HUES6 (cell line): ENCODE results near the gene SH3RF3.

ENCODE experiments used
- H3K27ac ChIP-seq: 2 replicates; pipeline ENCODE4 v1.7.0; 2013; ENCODE audit warnings: low read depth, mild to moderate bottlenecking, low read length, inconsistent platforms
- H3K27me3 ChIP-seq: 2 replicates; pipeline ENCODE4 v1.6.1; 2013; ENCODE audit warnings: low read length; ENCODE audit not compliant: control insufficient read depth, insufficient read depth
- H3K36me3 ChIP-seq: 2 replicates; pipeline ENCODE4 v1.6.1; 2013; ENCODE audit warnings: low read length; ENCODE audit not compliant: control insufficient read depth, insufficient read depth
- H3K4me1 ChIP-seq: 2 replicates; pipeline ENCODE4 v1.6.1; 2013; ENCODE audit warnings: low read length; ENCODE audit not compliant: control insufficient read depth, insufficient read depth
- H3K4me3 ChIP-seq: 2 replicates; pipeline ENCODE4 v1.5.1; 2013; ENCODE audit warnings: low read depth, low read length
- H3K9ac ChIP-seq: one replicate; pipeline ENCODE4 v1.6.1; 2013; ENCODE audit warnings: mild to moderate bottlenecking, low read length
- H3K9me3 ChIP-seq: 2 replicates; pipeline ENCODE4 v1.6.1; 2013; ENCODE audit warnings: low read depth, low read length; ENCODE audit not compliant: control insufficient read depth, insufficient read depth

SH3RF3 gene

DNA sequence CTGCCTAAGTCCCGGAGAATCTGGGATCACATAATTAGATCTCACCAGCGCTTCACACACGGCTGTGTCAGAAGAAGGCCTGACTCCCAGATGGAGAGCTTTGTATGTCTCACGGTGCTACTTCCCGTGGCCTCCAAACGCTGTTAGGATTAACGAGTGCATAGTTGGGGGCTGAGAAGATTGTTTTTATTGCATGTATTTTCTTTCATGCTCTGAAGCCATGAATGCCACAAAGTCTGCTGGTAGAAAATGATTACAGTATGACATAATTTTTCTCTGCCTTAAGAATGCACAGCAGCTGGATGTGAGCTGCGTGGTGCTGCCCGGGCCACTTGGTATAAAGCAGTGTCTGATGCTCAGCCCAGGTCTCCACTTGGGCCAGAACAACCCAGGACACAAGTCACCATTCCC lies 318.3 kb downstream of the SH3RF3 start:
- H3K4me1 ChIP-seq = no peaks in the 10 kb centered on the region
- H3K27me3 ChIP-seq = no peaks in the 10 kb centered on the region
- no peak overlapping the region for H3K4me3 ChIP-seq
- H3K36me3 ChIP-seq = no peaks in the 10 kb centered on the region
- no peak overlapping the region for H3K27ac ChIP-seq
- peaks cover 17% of the 10 kb centered on the region for H3K9me3 ChIP-seq
- no peak overlapping the region for H3K9ac ChIP-seq

DNA sequence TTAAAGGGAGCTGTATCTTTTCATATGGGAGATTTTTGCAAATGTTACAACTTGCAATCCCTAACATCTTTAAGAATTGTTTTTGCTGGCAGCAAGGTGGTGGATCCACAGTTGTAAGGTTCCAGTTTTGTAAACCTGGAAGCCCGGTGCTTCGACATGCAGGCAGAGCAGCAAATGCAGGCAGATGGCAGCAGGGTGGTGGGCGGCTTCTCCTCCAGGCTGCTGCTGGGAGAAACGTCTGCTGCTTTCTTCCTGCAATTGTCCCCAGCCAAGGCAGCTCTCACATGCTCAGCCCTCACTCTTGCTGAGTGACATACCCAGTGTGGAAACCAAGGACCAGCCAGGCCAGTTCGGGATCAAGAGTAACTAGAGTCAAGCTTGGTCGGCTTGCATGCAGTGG lies 318.8 kb downstream of the SH3RF3 start:
- Histone ChIP-seq H3K27me3 (no peaks in the 10 kb centered on the region), H3K9me3 (peaks cover 15% of the 10 kb centered on the region), H3K4me3 (no peak overlapping the region), H3K27ac (no peak overlapping the region), H3K4me1 (no peaks in the 10 kb centered on the region), H3K36me3 (no peaks in the 10 kb centered on the region), H3K9ac (no peak overlapping the region)

DNA sequence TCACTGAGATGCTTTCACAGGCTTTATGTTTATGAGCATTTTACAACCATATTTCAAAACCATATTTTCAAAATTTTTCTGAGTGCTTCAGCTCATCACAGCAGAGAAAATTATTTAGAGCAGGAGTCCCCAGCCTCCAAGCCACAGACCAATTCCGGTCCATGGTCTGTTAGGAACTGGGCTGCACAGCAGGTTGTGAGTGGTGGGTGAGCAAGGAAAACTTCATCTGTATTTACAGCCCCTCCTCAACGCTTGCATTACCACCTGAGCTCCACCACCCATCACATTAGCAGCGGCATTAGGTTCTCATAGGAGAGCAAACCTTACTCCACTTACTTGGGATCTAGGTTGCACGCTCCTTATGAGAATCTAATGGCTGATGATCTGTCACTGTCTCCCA lies 319.2 kb downstream of the SH3RF3 start:
- Histone ChIP-seq H3K27me3 (no peaks in the 10 kb centered on the region), H3K27ac (no peak overlapping the region), H3K4me1 (no peaks in the 10 kb centered on the region), H3K36me3 (no peaks in the 10 kb centered on the region), H3K4me3 (no peak overlapping the region), H3K9ac (no peak overlapping the region), H3K9me3 (peaks cover 10% of the 10 kb centered on the region)

DNA sequence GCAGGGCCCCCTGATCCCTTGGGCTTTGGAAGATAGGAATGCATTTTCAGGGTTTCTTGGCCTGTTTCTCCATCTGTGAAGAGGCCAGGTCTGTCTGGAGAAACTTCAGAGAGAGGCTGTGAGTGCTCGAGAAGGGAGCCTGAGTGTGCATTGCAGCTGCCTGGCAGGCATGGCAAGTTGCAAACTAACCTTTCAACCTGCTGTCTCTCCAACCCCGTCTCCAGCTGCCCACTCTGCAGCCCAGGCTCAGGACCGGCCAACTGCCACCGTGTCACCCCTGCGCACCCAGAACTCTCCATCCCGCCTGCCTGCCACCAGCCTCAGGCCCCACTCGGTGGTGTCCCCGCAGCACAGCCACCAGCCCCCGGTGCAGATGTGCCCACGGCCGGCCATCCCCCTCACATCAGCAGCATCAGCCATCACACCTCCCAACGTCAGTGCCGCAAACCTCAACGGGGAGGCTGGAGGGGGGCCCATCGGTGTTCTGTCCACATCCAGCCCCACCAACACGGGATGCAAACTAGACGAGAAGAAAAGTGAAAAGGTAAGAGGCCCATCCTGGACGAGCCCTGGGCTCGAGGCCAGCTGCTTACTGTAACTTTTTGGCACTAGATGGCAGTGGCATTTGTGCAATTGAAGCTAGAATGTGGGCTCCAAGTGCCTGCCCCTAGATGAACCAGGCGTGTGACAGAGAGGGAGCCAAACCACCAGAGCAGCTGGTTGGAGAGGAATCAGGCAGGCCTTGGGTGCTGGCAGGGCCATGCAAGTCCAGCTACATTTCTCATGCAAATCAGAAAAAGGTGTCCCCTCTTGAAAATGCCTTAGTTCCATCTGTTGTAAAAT lies 320.2 kb downstream of the SH3RF3 start:
- no peaks in the 10 kb centered on the region for H3K4me1 ChIP-seq
- H3K4me3 ChIP-seq = no peak overlapping the region
- H3K9me3 ChIP-seq = peaks cover 4% of the 10 kb centered on the region
- no peaks in the 10 kb centered on the region for H3K27me3 ChIP-seq
- H3K36me3 ChIP-seq = no peaks in the 10 kb centered on the region
- H3K27ac ChIP-seq = no peak overlapping the region
- H3K9ac ChIP-seq = no peak overlapping the region

DNA sequence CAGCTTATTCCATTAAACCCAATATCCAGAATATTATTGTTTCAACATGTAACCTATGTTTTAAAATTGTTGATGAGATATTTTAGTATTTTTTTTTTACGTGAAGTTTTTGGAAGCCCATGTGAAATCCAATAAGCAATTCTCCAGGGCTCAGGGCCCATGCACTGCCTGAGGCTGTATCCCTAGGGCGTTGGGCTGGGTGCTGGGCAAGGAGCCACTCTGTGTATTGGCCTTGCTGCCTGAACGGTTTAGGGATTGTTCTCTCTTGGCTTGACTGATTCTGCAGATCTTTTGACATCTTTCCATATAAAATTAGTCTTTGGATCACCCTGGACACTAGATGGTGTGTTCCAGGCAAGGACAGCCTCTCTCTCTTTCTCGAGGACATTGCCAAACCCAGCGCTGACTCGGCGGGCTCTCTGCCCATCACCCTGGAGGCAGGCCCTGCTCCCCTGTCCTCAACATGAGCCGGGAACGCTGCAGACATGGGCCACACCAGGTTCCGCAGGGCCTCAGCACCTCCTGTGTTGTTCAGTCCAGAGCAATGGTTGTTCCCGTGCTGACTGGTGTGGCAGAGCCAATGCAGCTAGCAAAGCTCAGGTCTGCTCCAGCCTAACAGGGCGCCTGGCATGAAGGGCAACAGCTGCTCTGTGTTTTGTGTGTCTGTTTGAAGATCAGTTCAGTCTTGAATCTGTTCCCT lies 321.7 kb downstream of the SH3RF3 start:
- no peak overlapping the region for H3K9ac ChIP-seq
- no peaks in the 10 kb centered on the region for H3K4me1 ChIP-seq
- no peaks in the 10 kb centered on the region for H3K27me3 ChIP-seq
- H3K9me3 ChIP-seq = no peaks in the 10 kb centered on the region
- no peak overlapping the region for H3K27ac ChIP-seq
- H3K4me3 ChIP-seq = no peak overlapping the region
- H3K36me3 ChIP-seq = no peaks in the 10 kb centered on the region

DNA sequence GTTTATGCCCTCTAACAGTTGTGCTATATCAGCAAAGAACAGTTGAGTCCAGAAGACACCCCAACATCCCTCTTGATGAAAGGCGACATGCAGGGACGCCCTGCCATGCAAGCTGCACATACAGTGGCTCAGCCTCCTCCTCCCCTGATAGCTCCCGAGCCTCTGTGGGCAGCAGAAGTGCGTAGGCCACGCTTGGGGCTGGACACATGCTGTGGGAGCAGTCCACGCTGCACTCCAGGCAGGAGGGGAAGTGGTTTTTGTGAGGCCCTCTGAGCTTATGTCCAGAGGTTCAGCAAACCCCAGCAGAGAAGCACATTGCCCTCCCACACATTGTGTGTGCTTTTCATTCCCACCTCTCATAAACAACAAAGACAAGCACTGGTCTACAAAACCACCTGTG lies 322.7 kb downstream of the SH3RF3 start:
- Histone ChIP-seq H3K4me3 (no peak overlapping the region), H3K9me3 (no peaks in the 10 kb centered on the region), H3K4me1 (no peaks in the 10 kb centered on the region), H3K27me3 (no peaks in the 10 kb centered on the region), H3K36me3 (no peaks in the 10 kb centered on the region), H3K27ac (no peak overlapping the region), H3K9ac (no peak overlapping the region)

DNA sequence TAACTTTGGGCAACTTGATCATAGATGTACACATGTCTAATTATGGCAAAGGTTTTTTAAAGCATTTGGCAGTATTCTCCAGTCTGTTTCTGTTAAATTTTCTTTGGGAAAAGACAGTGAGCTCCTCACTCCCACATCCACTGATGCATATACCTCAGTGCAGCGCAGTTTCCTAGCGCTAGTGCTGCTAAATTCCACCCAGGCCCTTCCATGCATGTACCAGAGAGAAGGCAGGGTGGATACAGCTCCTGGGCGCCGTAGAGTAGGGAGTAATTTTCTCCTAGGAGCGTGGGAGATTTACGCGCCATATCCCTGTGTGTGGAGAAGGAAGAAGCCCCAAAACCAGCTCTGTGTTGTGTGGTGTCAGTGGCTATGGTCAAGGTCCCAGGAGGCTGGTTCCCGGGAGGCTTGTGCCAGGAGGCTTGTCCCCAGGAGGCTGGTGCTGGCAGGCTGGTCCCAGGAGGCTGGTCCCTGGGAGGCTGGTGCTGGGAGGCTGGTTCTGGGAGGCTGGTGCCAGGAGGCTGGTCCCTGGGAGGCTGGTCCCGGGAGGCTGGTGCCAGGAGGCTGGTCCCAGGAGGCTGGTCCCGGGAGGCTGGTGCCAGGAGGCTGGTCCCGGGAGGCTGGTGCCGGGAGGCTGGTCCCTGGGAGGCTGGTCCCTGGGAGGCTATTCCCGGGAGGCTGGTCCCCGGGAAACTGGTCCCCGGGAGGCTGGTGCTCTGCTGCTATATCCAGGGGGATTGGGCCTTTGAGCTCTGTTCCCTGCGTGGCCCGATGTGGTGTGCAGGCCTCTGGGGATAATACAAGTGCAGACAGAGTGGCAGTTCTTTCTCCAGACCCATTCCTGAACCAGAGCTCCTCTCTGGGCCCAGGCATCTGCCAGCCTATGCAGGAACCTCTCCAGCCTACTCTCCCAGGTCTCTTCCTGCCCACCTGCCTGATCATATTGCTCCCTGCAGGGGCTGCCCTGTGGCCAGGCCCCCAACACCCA lies 323.6 kb downstream of the SH3RF3 start:
- Histone ChIP-seq H3K9ac (no peak overlapping the region), H3K9me3 (no peaks in the 10 kb centered on the region), H3K36me3 (no peaks in the 10 kb centered on the region), H3K27me3 (no peaks in the 10 kb centered on the region), H3K4me1 (no peaks in the 10 kb centered on the region), H3K27ac (no peak overlapping the region), H3K4me3 (no peak overlapping the region)

DNA sequence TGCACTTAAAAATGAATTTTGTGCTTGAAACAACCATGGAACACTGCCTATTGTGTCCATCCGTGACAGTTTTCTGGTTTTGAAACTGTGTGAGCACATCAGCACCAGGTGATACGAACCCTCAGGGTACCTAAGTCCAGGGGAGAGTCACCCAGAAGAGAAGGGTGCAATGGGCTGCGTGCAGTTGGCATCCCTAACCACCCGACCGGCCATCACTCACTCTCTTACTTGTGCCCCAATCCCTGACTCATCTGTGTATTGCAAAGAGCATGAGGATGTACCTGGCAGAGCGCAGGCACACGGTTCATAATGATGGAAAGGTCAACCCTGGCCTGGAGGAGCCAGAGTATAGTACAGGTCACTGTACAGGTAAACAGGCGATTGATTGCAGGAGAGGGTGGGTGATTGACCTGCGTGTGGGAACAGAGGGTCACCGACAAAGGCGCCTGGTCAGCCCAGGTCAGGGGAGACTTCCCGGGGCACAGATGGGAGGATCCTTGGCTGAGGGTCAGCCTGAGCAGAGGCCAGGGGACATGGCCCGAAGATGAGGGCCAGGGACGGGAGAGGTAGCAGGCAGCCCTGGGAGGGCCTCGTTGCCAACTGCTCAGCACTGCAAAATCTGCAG lies 324.5 kb downstream of the SH3RF3 start:
- Histone ChIP-seq H3K36me3 (no peaks in the 10 kb centered on the region), H3K9ac (no peak overlapping the region), H3K27ac (no peak overlapping the region), H3K4me3 (no peak overlapping the region), H3K27me3 (no peaks in the 10 kb centered on the region), H3K4me1 (no peaks in the 10 kb centered on the region), H3K9me3 (no peaks in the 10 kb centered on the region)

DNA sequence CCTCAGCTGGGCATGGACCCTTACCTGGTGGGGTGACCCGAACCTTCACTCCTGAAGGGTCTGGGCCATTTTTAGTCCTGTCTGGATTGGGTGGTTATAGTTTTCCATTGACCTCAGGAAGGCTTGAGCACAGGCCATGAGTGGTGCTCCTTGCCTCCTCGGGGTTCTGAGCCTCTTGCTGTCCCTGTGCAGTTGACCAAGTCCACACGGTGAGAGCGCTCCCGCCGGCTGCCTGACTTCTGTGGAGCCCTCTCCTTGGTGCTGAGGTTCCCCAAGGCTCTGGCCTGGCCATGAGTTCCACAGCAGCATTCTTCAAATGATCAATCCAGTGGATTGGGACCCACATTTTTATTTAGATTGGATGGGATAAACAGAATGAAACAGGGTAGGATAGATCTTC lies 325.3 kb downstream of the SH3RF3 start:
- Histone ChIP-seq H3K4me1 (no peaks in the 10 kb centered on the region), H3K27ac (no peak overlapping the region), H3K36me3 (no peaks in the 10 kb centered on the region), H3K9me3 (no peaks in the 10 kb centered on the region), H3K4me3 (no peak overlapping the region), H3K27me3 (no peaks in the 10 kb centered on the region), H3K9ac (no peak overlapping the region)

DNA sequence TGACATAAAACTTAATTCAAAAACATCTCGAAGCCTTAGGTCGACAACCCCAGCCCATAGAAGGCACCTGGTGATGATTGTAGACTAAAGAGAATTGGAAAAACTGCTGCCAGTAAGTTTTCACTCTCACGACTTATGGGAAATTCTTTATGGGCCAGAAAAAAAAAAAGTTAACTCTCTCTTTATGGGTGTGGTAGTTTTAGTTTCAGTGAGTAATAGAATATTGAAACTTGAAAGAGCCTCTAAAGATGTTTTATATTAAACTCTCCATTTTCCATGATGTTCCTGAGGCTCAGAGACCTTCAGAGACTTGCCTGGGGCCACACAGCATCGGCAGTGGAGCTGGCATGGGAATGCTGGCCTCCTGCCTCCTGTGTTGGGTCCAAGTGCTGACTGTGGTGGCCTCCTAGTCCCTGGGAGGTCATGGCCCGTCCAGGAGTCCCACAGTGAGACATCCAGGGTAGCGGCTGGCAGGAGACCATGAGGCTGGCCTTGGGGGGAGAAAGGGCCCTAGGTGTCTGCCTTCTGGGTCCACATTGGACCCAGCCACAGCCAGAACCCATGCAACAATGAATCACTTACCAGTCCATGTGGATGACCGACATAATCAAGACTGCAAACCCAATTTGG lies 325.9 kb downstream of the SH3RF3 start:
- H3K4me1 ChIP-seq = no peaks in the 10 kb centered on the region
- no peaks in the 10 kb centered on the region for H3K27me3 ChIP-seq
- no peak overlapping the region for H3K4me3 ChIP-seq
- no peak overlapping the region for H3K9ac ChIP-seq
- no peak overlapping the region for H3K27ac ChIP-seq
- H3K9me3 ChIP-seq = no peaks in the 10 kb centered on the region
- H3K36me3 ChIP-seq = no peaks in the 10 kb centered on the region
